H1 (cell line): ENCODE results near the gene FKBP1A. TPM values are rescaled to one million over a fixed set of nuclear protein-coding genes. Genes with fewer than 3 reads are reported as not detected.

Source experiments
- CTCF ChIA-PET: fragments of 300-600 bp; sonication (Branson Sonifier 250); formaldehyde crosslinking; loops from one replicate; lab custom pipeline; 2021; ENCODE audit not compliant: partially characterized antibody; lab: Charles Lee
- POLR2A ChIA-PET: fragments of 300-600 bp; sonication (Branson Sonifier 250); formaldehyde crosslinking; loops from one replicate; lab custom pipeline; 2021; ENCODE audit warnings: inconsistent platforms; ENCODE audit not compliant: partially characterized antibody; lab: Charles Lee
- DNase-seq, 2 experiments: peaks; one replicate each; pipeline versions ENCODE4 v3.0.0 to v3.0.0-alpha.2; 2010 to 2022; ENCODE audit warnings: low spot score in 2 of 2, low read depth in 1 of 2, mixed read lengths in 1 of 2
- FAIRE-seq: peaks from 2 replicates; lab custom pipeline; 2011; peaks lifted over from hg19 to GRCh38; lab: Jason Lieb, UNC
- H2AFZ ChIP-seq: 2 replicates; pipeline ENCODE4 v1.8.1; 2012; ENCODE audit warnings: low read length, inconsistent platforms
- H2AK5ac ChIP-seq: 2 replicates; pipeline ENCODE4 v1.6.1; 2013; ENCODE audit warnings: low read depth, low read length
- H2BK120ac ChIP-seq: replicated peaks from 2 replicates; pipeline ENCODE3; 2013; ENCODE audit warnings: low read depth, low read length, inconsistent platforms
- H2BK12ac ChIP-seq: 2 replicates; pipeline ENCODE4 v1.6.1; 2013; ENCODE audit warnings: low read depth, low read length
- H2BK15ac ChIP-seq: 2 replicates; pipeline ENCODE4 v1.6.1; 2013; ENCODE audit warnings: low read length
- H2BK20ac ChIP-seq: 2 replicates; pipeline ENCODE4 v1.6.1; 2013; ENCODE audit warnings: low read length
- H2BK5ac ChIP-seq: 2 replicates; pipeline ENCODE4 v1.6.1; 2013; ENCODE audit warnings: low read depth, low read length
- H3K14ac ChIP-seq: 2 replicates; pipeline ENCODE4 v1.6.1; 2013; ENCODE audit warnings: inconsistent platforms; ENCODE audit not compliant: insufficient read length
- H3K18ac ChIP-seq: 2 replicates; pipeline ENCODE4 v1.6.1; 2013; ENCODE audit warnings: low read length; ENCODE audit errors: extremely low read depth
- H3K23ac ChIP-seq: 2 replicates; pipeline ENCODE4 v1.6.1; 2013; ENCODE audit warnings: inconsistent platforms; ENCODE audit not compliant: insufficient read length
- H3K23me2 ChIP-seq: 2 replicates; pipeline ENCODE4 v1.6.1; 2013; ENCODE audit warnings: low read depth, low read length
- H3K27ac ChIP-seq: 2 replicates; pipeline ENCODE4 v1.6.1; 2011; ENCODE audit warnings: low read depth, low read length, inconsistent platforms
- H3K27me3 ChIP-seq, 4 experiments: replicated peaks in 1 of 4; 1 replicate in 1 of 4; 2 replicates in 3 of 4; pipeline versions ENCODE4 v1.6.1 to v1.8.1; 2011 to 2013; ENCODE audit warnings: low read length in 3 of 4, mild to moderate bottlenecking in 3 of 4, inconsistent platforms in 2 of 4, mixed read lengths in 2 of 4, moderate library complexity in 1 of 4; ENCODE audit not compliant: control insufficient read depth in 3 of 4, insufficient read depth in 3 of 4; ENCODE audit errors: extremely low read depth in 1 of 4
- H3K36me3 ChIP-seq, 4 experiments: 2 replicates each; pipeline versions ENCODE4 v1.6.1 to v1.8.1; 2011 to 2013; ENCODE audit warnings: mild to moderate bottlenecking in 4 of 4, low read length in 3 of 4, moderate library complexity in 2 of 4, control low read depth in 1 of 4, inconsistent platforms in 1 of 4; ENCODE audit not compliant: insufficient read depth in 4 of 4, control insufficient read depth in 2 of 4
- H3K4ac ChIP-seq: replicated peaks from 2 replicates; pipeline ENCODE3; 2013; ENCODE audit warnings: low read length, low read depth, mixed read lengths, inconsistent platforms; ENCODE audit not compliant: insufficient read length
- H3K4me1 ChIP-seq, 4 experiments: replicated peaks in 1 of 4; 1 replicate in 1 of 4; 2 replicates in 3 of 4; pipeline versions ENCODE4 v1.6.1 to v1.8.1; 2011 to 2013; ENCODE audit warnings: low read length in 3 of 4, inconsistent platforms in 2 of 4, mixed read lengths in 1 of 4; ENCODE audit not compliant: insufficient read depth in 4 of 4, control insufficient read depth in 3 of 4
- H3K4me2 ChIP-seq, 2 experiments: 2 replicates each; pipeline versions ENCODE4 v1.6.1 to v1.8.1; 2011 to 2013; ENCODE audit warnings: low read depth in 2 of 2, low read length in 2 of 2, control low read depth in 1 of 2, inconsistent platforms in 1 of 2, mild to moderate bottlenecking in 1 of 2; ENCODE audit not compliant: insufficient read depth in 1 of 2
- H3K4me3 ChIP-seq, 4 experiments: fragments of 200-600, 300-600 bp in 1 of 4; sonication (generic), shearing (Covaris generic), sonication (Bioruptor Twin) in 1 of 4; 2 replicates each; pipeline versions ENCODE4 v1.5.1 to v1.8.1; 2011 to 2016; ENCODE audit warnings: low read length in 4 of 4, low read depth in 3 of 4, control low read depth in 2 of 4, inconsistent platforms in 2 of 4, mild to moderate bottlenecking in 2 of 4, mixed read lengths in 1 of 4, moderate library complexity in 1 of 4; ENCODE audit not compliant: insufficient read depth in 2 of 4; ENCODE audit errors: extremely low read depth in 1 of 4
- H3K56ac ChIP-seq: replicated peaks from 2 replicates; pipeline ENCODE3; 2013; ENCODE audit warnings: low read depth, mild to moderate bottlenecking, mixed read lengths, low read length, inconsistent platforms; ENCODE audit not compliant: insufficient read length
- H3K79me1 ChIP-seq: 2 replicates; pipeline ENCODE4 v1.6.1; 2013; ENCODE audit warnings: low read depth, low read length, control low read depth
- H3K79me2 ChIP-seq, 2 experiments: 2 replicates each; pipeline versions ENCODE4 v1.6.1 to v1.8.1; 2012 to 2013; ENCODE audit warnings: low read length in 2 of 2, mild to moderate bottlenecking in 2 of 2, inconsistent platforms in 1 of 2; ENCODE audit not compliant: insufficient read depth in 2 of 2, control insufficient read depth in 1 of 2
- H3K9ac ChIP-seq, 4 experiments: replicated peaks in 1 of 4; 1 replicate in 1 of 4; 2 replicates in 3 of 4; pipeline versions ENCODE4 v1.6.1 to v1.8.1; 2011 to 2013; ENCODE audit warnings: low read depth in 3 of 4, low read length in 3 of 4, control low read depth in 2 of 4, mild to moderate bottlenecking in 2 of 4, moderate library complexity in 2 of 4, inconsistent platforms in 1 of 4; ENCODE audit errors: extremely low read depth in 1 of 4
- H3K9me3 ChIP-seq, 2 experiments: 2 replicates each; pipeline versions ENCODE4 v1.6.1 to v1.8.1; 2012 to 2013; ENCODE audit warnings: mild to moderate bottlenecking in 2 of 2, moderate library complexity in 2 of 2, control low read depth in 1 of 2, inconsistent platforms in 1 of 2, low read depth in 1 of 2, low read length in 1 of 2, mixed read lengths in 1 of 2; ENCODE audit not compliant: insufficient read depth in 2 of 2
- H4K20me1 ChIP-seq, 2 experiments: replicated peaks in 1 of 2; 2 replicates each; pipeline versions ENCODE3 to v1.8.1; 2011 to 2013; ENCODE audit warnings: inconsistent platforms in 2 of 2, low read length in 2 of 2, mild to moderate bottlenecking in 1 of 2; ENCODE audit not compliant: insufficient read depth in 2 of 2, control insufficient read depth in 1 of 2
- H4K5ac ChIP-seq: 2 replicates; pipeline ENCODE4 v1.6.1; 2013; ENCODE audit warnings: low read length, low read depth, mixed read lengths, inconsistent platforms; ENCODE audit not compliant: insufficient read length
- H4K8ac ChIP-seq: 2 replicates; pipeline ENCODE4 v1.8.0; 2013; ENCODE audit warnings: mild to moderate bottlenecking, moderate library complexity, low read length, inconsistent platforms; ENCODE audit not compliant: insufficient read depth; ENCODE audit errors: extremely low read depth
- H4K91ac ChIP-seq: replicated peaks from 2 replicates; pipeline ENCODE3; 2013; ENCODE audit warnings: low read length, mixed read lengths, inconsistent platforms; ENCODE audit not compliant: insufficient read length
- BACH1 ChIP-seq: IDR thresholded peaks from 2 replicates; pipeline ENCODE4 v1.6.1; 2012; ENCODE audit warnings: low read length, improper control_type of control experiment
- CHD2 ChIP-seq: IDR thresholded peaks from 2 replicates; pipeline ENCODE4 v1.6.1; 2012; ENCODE audit warnings: low read length, improper control_type of control experiment
- CREB1 ChIP-seq: IDR thresholded peaks from 2 replicates; pipeline ENCODE4 v1.6.1; 2012; ENCODE audit warnings: inconsistent platforms
- CTBP2 ChIP-seq: IDR thresholded peaks from 2 replicates; pipeline ENCODE4 v1.7.0; 2011; ENCODE audit warnings: borderline replicate concordance, mild to moderate bottlenecking, moderate library complexity, mixed read lengths, low read length; ENCODE audit not compliant: insufficient read depth, insufficient read length
- FOSL1 ChIP-seq: IDR thresholded peaks from 2 replicates; pipeline ENCODE4 v1.6.1; 2011; ENCODE audit warnings: mild to moderate bottlenecking, low read depth, low read length, moderate library complexity; ENCODE audit not compliant: insufficient read depth
- KDM5A ChIP-seq: fragments of 200-600 bp; IDR thresholded peaks from 2 replicates; pipeline ENCODE4 v1.7.1; 2012; ENCODE audit warnings: mild to moderate bottlenecking, low read length, inconsistent platforms, mixed read lengths
- PHF8 ChIP-seq: fragments of 200-600 bp; sonication (generic); conservative IDR thresholded peaks from 2 replicates; pipeline ENCODE4 v1.7.1; 2012; ENCODE audit warnings: low read depth, mild to moderate bottlenecking, inconsistent platforms, low read length, moderate library complexity
- SIRT6 ChIP-seq: IDR thresholded peaks from one replicate; pipeline ENCODE4 v1.7.1; 2012; ENCODE audit warnings: low read length, inconsistent platforms
- TAF7 ChIP-seq: optimal IDR thresholded peaks from 2 replicates; pipeline ENCODE3; 2011; ENCODE audit warnings: low read depth, mild to moderate bottlenecking, inconsistent platforms, low read length, moderate library complexity, borderline replicate concordance
- WGBS, 2 experiments: shearing (Covaris generic) in 1 of 2; methylation state at CpG; one replicate each; pipeline versions ENCODE4 v1.1.6 to v1.1.7; 2013 to 2015; ENCODE audit warnings: low lambda C conversion rate in 2 of 2, mixed read lengths in 2 of 2, inconsistent platforms in 1 of 2, low coverage in 1 of 2, missing lambda C conversion rate in 1 of 2; ENCODE audit not compliant: insufficient replicate concordance in 2 of 2, insufficient coverage in 1 of 2, insufficient read length in 1 of 2; ENCODE audit errors: extremely low coverage in 1 of 2, missing lambda C conversion rate in 1 of 2; 5-methylcytosine and 5-hydroxymethylcytosine counted together
- polyA plus RNA-seq, 7 experiments: library from polyadenylated mRNA; depleted of rRNA in 3 of 7; stranded (reverse) in 5 of 7; unstranded in 2 of 7; fragments of >200 nt in 5 of 7; fragments of 200-250 nt in 2 of 7; gene quantifications; 1 replicate in 5 of 7; 2 replicates in 1 of 7; 4 replicates in 1 of 7; pipeline versions ENCODE4 v1.2.1 to v1.2.3, GENCODE V29; 2011 to 2013; ENCODE audit warnings: missing spikeins in 2 of 7, mixed read lengths in 2 of 7
- total RNA-seq: library from RNA; stranded (reverse); fragmentation: NEBNext Ultra II Directional; extraction: Animal tissue kit (Norgen Biotek cat#: 25700); gene quantifications from 2 replicates; pipeline ENCODE4 v1.2.1, GENCODE V29; 2021
- TF ChIP-seq, protein P1 (sequence below), 3 experiments: IDR thresholded peaks; 1 replicate in 2 of 3; 2 replicates in 1 of 3; pipeline versions ENCODE4 v1.5.1 to v1.6.1; 2011; ENCODE audit warnings: low read length in 3 of 3, mild to moderate bottlenecking in 3 of 3, inconsistent platforms in 2 of 3, low read depth in 1 of 3, moderate library complexity in 1 of 3; ENCODE audit not compliant: insufficient read depth in 1 of 3; ENCODE audit errors: control extremely low read depth in 1 of 3
- TF ChIP-seq, protein P2 (sequence below): IDR thresholded peaks from 2 replicates; pipeline ENCODE4 v1.6.1; 2012; ENCODE audit warnings: inconsistent platforms

Gene FKBP1A
- total and polyA plus RNA-seq, 2 of the 8 experiments (the other 6 are each of a cell fraction or from before 2014, with no cell fraction given), result 250 to 685 TPM

DNA sequence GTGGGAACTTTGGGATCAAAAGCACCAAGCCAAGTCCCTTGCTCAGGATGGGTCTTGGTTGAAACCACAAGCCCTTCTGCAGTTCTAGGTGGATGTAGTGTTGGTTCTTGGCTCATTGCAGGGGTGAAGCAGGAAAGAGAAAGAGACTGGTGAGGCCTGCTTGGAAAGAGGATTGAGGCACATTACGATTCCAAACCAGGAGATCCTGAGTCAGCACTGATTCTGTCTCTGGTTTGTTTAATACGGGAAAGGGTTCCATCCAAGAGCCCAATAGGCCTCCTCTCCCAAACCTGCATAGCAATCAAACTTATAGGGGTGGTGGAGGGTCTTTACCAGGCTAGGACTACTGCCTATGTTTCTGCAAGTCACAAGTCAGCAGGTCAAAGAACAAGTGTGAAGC, 49.5 kb upstream of the FKBP1A start:
- Histone ChIP-seq H4K8ac (no peak overlapping the region), H3K56ac (no peak overlapping the region), H3K14ac (no peak overlapping the region), H3K27ac (no peak overlapping the region), H3K79me2 (no peaks in the 10 kb centered on the region), H2BK5ac (no peak overlapping the region), H3K79me1 (no peaks in the 10 kb centered on the region), H3K23me2 (no peaks in the 10 kb centered on the region), H3K4me3 (no peak overlapping the region), H3K4ac (no peak overlapping the region), H4K20me1 (peaks cover 0 to 3% of the 10 kb centered on the region in 2 experiments), H2BK15ac (no peak overlapping the region), H2BK12ac (no peak overlapping the region), H3K4me2 (no peak overlapping the region), H2BK120ac (no peak overlapping the region), H2AFZ (no peak overlapping the region), H4K5ac (no peak overlapping the region), H3K9me3 (no peaks in the 10 kb centered on the region), H4K91ac (no peak overlapping the region), H3K9ac (no peak overlapping the region), H2BK20ac (no peak overlapping the region), H2AK5ac (no peak overlapping the region), H3K18ac (no peak overlapping the region), H3K36me3 (peaks cover 20 to 47% (median 37%) of the 10 kb centered on the region in 4 experiments), H3K4me1 (no peaks in the 10 kb centered on the region), H3K23ac (no peak overlapping the region), H3K27me3 (no peaks in the 10 kb centered on the region)
- DNase-seq (no peak), FAIRE-seq (no peak)
- WGBS, 2 experiments, result 92% methylated on average over 2 of the region's 2 CpGs; no CpG with 5 or more reads in 1 of the 2 experiments
- CTCF ChIA-PET, result interaction anchor here (1.8 kb wide), 1 partner anchor 14 kb away, joined by 4 read pairs; no protein-coding TSS in a partner anchor
- POLR2A ChIA-PET, result no interaction called here
- TF ChIP-seq TAF7 (no peak), CTBP2 (no peak), KDM5A (no peak), FOSL1 (no peak), SIRT6 (no peak), BACH1 (no peak), CREB1 (no peak), PHF8 (no peak), CHD2 (no peak)
- TF ChIP-seq, protein P1, sequence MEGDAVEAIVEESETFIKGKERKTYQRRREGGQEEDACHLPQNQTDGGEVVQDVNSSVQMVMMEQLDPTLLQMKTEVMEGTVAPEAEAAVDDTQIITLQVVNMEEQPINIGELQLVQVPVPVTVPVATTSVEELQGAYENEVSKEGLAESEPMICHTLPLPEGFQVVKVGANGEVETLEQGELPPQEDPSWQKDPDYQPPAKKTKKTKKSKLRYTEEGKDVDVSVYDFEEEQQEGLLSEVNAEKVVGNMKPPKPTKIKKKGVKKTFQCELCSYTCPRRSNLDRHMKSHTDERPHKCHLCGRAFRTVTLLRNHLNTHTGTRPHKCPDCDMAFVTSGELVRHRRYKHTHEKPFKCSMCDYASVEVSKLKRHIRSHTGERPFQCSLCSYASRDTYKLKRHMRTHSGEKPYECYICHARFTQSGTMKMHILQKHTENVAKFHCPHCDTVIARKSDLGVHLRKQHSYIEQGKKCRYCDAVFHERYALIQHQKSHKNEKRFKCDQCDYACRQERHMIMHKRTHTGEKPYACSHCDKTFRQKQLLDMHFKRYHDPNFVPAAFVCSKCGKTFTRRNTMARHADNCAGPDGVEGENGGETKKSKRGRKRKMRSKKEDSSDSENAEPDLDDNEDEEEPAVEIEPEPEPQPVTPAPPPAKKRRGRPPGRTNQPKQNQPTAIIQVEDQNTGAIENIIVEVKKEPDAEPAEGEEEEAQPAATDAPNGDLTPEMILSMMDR (IDR thresholded peaks at IDR 0.05; ENCODE audit: control extremely low read depth in 1 of 3, insufficient read depth in 1 of 3, low read depth in 1 of 3, low read length in 3 of 3), result no peak
- TF ChIP-seq, protein P2, sequence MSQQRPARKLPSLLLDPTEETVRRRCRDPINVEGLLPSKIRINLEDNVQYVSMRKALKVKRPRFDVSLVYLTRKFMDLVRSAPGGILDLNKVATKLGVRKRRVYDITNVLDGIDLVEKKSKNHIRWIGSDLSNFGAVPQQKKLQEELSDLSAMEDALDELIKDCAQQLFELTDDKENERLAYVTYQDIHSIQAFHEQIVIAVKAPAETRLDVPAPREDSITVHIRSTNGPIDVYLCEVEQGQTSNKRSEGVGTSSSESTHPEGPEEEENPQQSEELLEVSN, result no peak
